PC-3 (cell line): ENCODE results near the gene FOSL1. TPM values are rescaled to one million over a fixed set of nuclear protein-coding genes. Genes with fewer than 3 reads are reported as not detected.

Source experiments
- ATAC-seq: fragments of 200-7000 bp; cut with Tn5 transposase; 2 replicates; pipeline ENCODE4 v1.9.1; 2020; ENCODE audit warnings: mild to moderate bottlenecking, moderate library complexity
- BruUV-seq: library from RNA; stranded (reverse); fragments of 400-500 nt; replicated peaks from 2 replicates; lab custom pipeline; 2021; lab: Mats Ljungman, UMichigan
- CTCF ChIA-PET: fragments of 300-600 bp; sonication (Branson Sonifier 250); formaldehyde crosslinking; loops from one replicate; lab custom pipeline; 2022; ENCODE audit warnings: antibody characterized with exemption; lab: Charles Lee
- POLR2A ChIA-PET: fragments of 300-600 bp; sonication (Branson Sonifier 250); formaldehyde crosslinking; loops from one replicate; lab custom pipeline; 2022; ENCODE audit warnings: antibody characterized with exemption; ENCODE audit not compliant: unreplicated experiment; lab: Charles Lee
- DNase-seq: peaks from one replicate; pipeline ENCODE4 v3.0.0-alpha.2; 2015
- H2AFZ ChIP-seq: fragments of 300-600 bp; sonication (generic); 2 replicates; pipeline ENCODE4 v1.6.0; 2016; ENCODE audit warnings: antibody characterized with exemption, low read length
- H3F3A ChIP-seq: fragments of 300-600 bp; sonication (generic); one replicate; pipeline ENCODE4 v1.6.0; 2017; ENCODE audit warnings: antibody characterized with exemption, low read length, control low read depth, mild to moderate bottlenecking; ENCODE audit not compliant: unreplicated experiment
- H3K27ac ChIP-seq: fragments of 300-600 bp; sonication (generic); 2 replicates; pipeline ENCODE4 v1.5.1; 2016; ENCODE audit warnings: mild to moderate bottlenecking, low read length
- H3K27me3 ChIP-seq: fragments of 300-600 bp; sonication (generic); 2 replicates; pipeline ENCODE4 v1.6.1; 2016; ENCODE audit warnings: low read length, mixed read lengths
- H3K36me3 ChIP-seq: fragments of 300-600 bp; sonication (generic); 2 replicates; pipeline ENCODE4 v1.6.1; 2016; ENCODE audit warnings: low read depth, mixed run types, low read length, mixed read lengths
- H3K4me1 ChIP-seq: fragments of 300-600 bp; sonication (generic); 2 replicates; pipeline ENCODE4 v1.5.1; 2016; ENCODE audit warnings: low read length; ENCODE audit not compliant: insufficient read depth
- H3K4me2 ChIP-seq: fragments of 300-600 bp; sonication (generic); 2 replicates; pipeline ENCODE4 v1.6.0; 2016; ENCODE audit warnings: low read length
- H3K4me3 ChIP-seq: fragments of 300-600 bp; sonication (generic); 2 replicates; pipeline ENCODE4 v1.5.1; 2016; ENCODE audit warnings: mild to moderate bottlenecking, low read length, mixed read lengths
- H3K79me2 ChIP-seq: fragments of 300-600 bp; sonication (generic); 2 replicates; pipeline ENCODE4 v1.6.1; 2017; ENCODE audit warnings: low read length, mixed read lengths
- H3K9ac ChIP-seq: fragments of 300-600 bp; sonication (generic); 2 replicates; pipeline ENCODE4 v1.6.0; 2016; ENCODE audit warnings: mild to moderate bottlenecking, low read length
- H3K9me2 ChIP-seq: fragments of 300-600 bp; sonication (generic); replicated peaks from 2 replicates; pipeline ENCODE4 v1.6.1; 2016; ENCODE audit warnings: mixed run types, low read length, mixed read lengths
- H3K9me3 ChIP-seq: fragments of 300-600 bp; sonication (generic); 2 replicates; pipeline ENCODE4 v1.6.1; 2016; ENCODE audit warnings: low read length, mixed read lengths
- H4K20me1 ChIP-seq: fragments of 300-600 bp; sonication (generic); 2 replicates; pipeline ENCODE4 v1.6.1; 2016; ENCODE audit warnings: low read length, mixed read lengths
- EZH2 ChIP-seq: fragments of 300-600 bp; sonication (generic); IDR thresholded peaks from one replicate; pipeline ENCODE4 v1.6.1; 2017; ENCODE audit warnings: antibody characterized with exemption, mild to moderate bottlenecking, low read length; ENCODE audit not compliant: unreplicated experiment
- EZH2phosphoT487 ChIP-seq: fragments of 300-600 bp; sonication (generic); IDR thresholded peaks from 2 replicates; pipeline ENCODE4 v1.6.1; 2018; ENCODE audit warnings: mild to moderate bottlenecking, antibody characterized with exemption, low read length, borderline replicate concordance
- intact Hi-C: fragments of 100-400 bp; cut with micrococcal nuclease; formaldehyde crosslinking; loops from 2 replicates; pipeline ENCODE4 v1.9.0; 2023
- total RNA-seq: library from RNA; depleted of rRNA; stranded (reverse); fragments of >200 nt; gene quantifications from 2 replicates; pipeline ENCODE4 v1.2.3, GENCODE V29; 2014
- TF ChIP-seq, protein P1 (sequence below): fragments of 300-600 bp; sonication (generic); conservative IDR thresholded peaks from 2 replicates; pipeline ENCODE4 v1.5.1; 2017; ENCODE audit warnings: antibody characterized with exemption, low read depth, mild to moderate bottlenecking, low read length

The FOSL1 gene
- total RNA-seq, 1 experiment from 2014 or later: 656 TPM

GRCh38 chr11:65850217-65851082 lies 49.7 kb downstream of the FOSL1 start:
- no peak; the same call in 1 of the 2 replicates for ATAC-seq

GRCh38 chr11:65849771-65850216 lies 50.4 kb downstream of the FOSL1 start:
- Histone ChIP-seq H3K4me2 (no peak overlapping the region), H3K27ac (no peak overlapping the region), H3K9ac (no peak overlapping the region), H3K27me3 (no peaks in the 10 kb centered on the region), H3K4me3 (no peak overlapping the region), H3K9me3 (no peaks in the 10 kb centered on the region), H3K4me1 (peaks cover 6% of the 10 kb centered on the region), H4K20me1 (peaks cover 22% of the 10 kb centered on the region), H3K36me3 (peaks cover 36% of the 10 kb centered on the region), H3K9me2 (no peaks in the 10 kb centered on the region), H2AFZ (no peak overlapping the region), H3F3A (no peaks in the 10 kb centered on the region), H3K79me2 (peaks cover 10% of the 10 kb centered on the region)
- POLR2A ChIA-PET: interaction anchor here (0.5 to 0.7 kb wide), 3 partner anchors 9 to 137 kb away, joined by 3 to 7 read pairs (median 3); no protein-coding TSS in a partner anchor
- intact Hi-C loops: no loop called here
- BruUV-seq: no TSS peak
- TF ChIP-seq EZH2: no peak
- TF ChIP-seq, protein P1, sequence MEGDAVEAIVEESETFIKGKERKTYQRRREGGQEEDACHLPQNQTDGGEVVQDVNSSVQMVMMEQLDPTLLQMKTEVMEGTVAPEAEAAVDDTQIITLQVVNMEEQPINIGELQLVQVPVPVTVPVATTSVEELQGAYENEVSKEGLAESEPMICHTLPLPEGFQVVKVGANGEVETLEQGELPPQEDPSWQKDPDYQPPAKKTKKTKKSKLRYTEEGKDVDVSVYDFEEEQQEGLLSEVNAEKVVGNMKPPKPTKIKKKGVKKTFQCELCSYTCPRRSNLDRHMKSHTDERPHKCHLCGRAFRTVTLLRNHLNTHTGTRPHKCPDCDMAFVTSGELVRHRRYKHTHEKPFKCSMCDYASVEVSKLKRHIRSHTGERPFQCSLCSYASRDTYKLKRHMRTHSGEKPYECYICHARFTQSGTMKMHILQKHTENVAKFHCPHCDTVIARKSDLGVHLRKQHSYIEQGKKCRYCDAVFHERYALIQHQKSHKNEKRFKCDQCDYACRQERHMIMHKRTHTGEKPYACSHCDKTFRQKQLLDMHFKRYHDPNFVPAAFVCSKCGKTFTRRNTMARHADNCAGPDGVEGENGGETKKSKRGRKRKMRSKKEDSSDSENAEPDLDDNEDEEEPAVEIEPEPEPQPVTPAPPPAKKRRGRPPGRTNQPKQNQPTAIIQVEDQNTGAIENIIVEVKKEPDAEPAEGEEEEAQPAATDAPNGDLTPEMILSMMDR: no peak
- no peak for TF ChIP-seq EZH2phosphoT487
- CTCF ChIA-PET: interaction anchor here (1.7 kb wide), 1 partner anchor 10 kb away, joined by 4 read pairs; the partner anchor contains the start of gene MUS81
- DNase-seq (no peak), ATAC-seq (no peak)

More at GRCh38 chr11:65850217-65851082, 49.7 kb downstream of the FOSL1 start:
- Histone ChIP-seq H3K27me3 (no peaks in the 10 kb centered on the region), H2AFZ (no peak overlapping the region), H3K4me1 (peaks cover 12% of the 10 kb centered on the region), H3K79me2 (peaks cover 17% of the 10 kb centered on the region), H3K9me3 (no peaks in the 10 kb centered on the region), H3K4me3 (no peak overlapping the region), H3K4me2 (no peak overlapping the region), H3K27ac (no peak overlapping the region), H3K9me2 (no peaks in the 10 kb centered on the region), H3F3A (no peaks in the 10 kb centered on the region), H3K9ac (no peak overlapping the region), H3K36me3 (peaks cover 43% of the 10 kb centered on the region), H4K20me1 (peaks cover 28% of the 10 kb centered on the region)
- TF ChIP-seq EZH2phosphoT487: no peak
- TF ChIP-seq EZH2: no peak
- TF ChIP-seq, protein P1: no peak
- ChIA-PET CTCF (interaction anchor here (0.6 to 1.7 kb wide), 3 partner anchors 10 to 180 kb away, joined by 4 to 6 read pairs (median 4); partner anchors contain the start of gene MUS81), POLR2A (interaction anchor here (0.5 to 0.6 kb wide), 2 partner anchors 78 to 136 kb away, joined by 3 to 7 read pairs; no protein-coding TSS in a partner anchor)
- BruUV-seq: no TSS peak
- no peak for DNase-seq
- intact Hi-C loops: no loop called here
